ENCODE data around the gene PLCXD1.
"Not testable (repeated sequence)": the region's sequence is repeated elsewhere in the genome, so short reads cannot be mapped to it uniquely, and the experiment has no call there.

The PLCXD1 gene

DNA sequence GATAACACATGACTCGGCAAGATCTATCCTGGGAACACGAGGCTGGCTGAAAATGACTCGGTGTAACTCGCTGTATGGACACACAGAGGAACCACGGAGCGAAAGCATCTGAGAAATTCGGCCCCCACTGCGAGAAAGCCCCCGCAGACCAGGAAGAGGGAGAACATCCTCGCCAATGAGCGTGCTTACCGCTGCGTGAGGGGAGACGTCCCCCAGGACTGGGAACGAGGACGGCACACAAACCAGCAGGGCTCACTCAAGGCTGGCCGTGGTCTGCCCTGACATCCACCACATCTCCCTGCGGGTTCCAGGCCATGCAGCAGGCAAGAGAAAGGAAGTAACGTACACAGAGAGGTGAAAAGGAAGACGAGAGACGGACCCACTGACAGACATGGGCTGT, 55.0 kb downstream of the PLCXD1 start:
- no peak for DNase-seq

GRCh38 chrX:337331-337831, 56.2 kb downstream of the PLCXD1 start:
- no peak for DNase-seq

- no peak for DNase-seq
Observed at GRCh38 chrX:338281-338835, 57.2 kb downstream of the PLCXD1 start.

DNA sequence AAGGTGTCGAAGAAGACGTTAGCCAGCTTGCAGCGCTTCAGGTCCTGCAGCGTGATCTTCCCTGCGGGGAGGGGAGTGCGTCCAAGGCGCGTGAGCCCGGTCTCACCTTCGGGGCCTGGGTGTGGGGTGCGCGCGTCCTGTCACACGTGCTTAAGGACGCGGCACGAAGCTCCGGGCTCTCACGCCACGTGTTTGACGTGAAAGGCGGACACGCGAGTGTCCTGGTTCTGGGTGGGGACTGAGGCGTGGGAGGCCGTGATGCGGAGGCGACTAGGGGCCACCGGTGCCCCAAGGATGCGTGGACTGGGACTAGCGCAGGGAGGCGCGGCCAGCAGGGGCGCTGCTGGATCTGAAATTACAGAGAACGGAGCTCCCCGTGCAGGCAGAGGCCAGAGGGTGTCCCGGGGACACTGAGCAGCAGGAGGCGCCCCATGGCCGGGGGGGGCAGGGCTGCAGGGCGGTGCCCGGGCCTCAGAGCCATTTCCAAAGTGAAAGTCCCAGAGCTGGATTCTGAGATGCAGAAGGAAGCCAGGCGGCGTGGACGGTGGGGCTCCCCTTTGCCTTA, 57.7 kb downstream of the PLCXD1 start:
- no peak for DNase-seq

- no peak for DNase-seq
Observed at GRCh38 chrX:340121-340520, 58.9 kb downstream of the PLCXD1 start.

GRCh38 chrX:340641-341423, 59.7 kb downstream of the PLCXD1 start:
- DNase-seq: no peak

- no peak for DNase-seq
Observed at GRCh38 chrX:341541-342101, 60.4 kb downstream of the PLCXD1 start.

DNA sequence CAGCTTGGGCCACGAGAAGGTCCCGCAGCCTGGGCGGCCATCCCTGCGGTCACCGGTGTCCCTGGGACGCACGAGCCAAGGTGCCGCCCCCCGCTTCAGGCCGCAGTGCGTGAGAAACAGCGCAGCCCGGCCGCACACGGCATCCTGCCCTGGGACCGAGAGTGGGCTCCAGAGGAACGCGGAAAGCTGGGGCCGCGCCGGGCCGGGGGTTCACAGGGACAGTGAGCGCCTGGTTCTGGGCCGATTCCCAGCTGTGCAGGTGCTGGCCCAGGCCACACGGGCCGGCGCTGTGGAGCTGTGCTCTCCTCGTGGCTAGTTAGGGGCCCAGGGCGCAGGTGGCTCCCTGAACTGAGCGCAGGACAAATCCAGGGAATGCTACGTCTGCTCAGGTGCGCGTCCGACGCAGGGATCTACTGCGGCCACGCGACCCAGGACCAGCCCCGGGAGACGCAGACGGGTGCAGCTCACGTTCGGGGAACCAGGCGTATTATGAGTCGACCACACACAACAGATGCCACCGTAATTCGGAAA, 63.3 kb downstream of the PLCXD1 start:
- DNase-seq: no peak

DNA sequence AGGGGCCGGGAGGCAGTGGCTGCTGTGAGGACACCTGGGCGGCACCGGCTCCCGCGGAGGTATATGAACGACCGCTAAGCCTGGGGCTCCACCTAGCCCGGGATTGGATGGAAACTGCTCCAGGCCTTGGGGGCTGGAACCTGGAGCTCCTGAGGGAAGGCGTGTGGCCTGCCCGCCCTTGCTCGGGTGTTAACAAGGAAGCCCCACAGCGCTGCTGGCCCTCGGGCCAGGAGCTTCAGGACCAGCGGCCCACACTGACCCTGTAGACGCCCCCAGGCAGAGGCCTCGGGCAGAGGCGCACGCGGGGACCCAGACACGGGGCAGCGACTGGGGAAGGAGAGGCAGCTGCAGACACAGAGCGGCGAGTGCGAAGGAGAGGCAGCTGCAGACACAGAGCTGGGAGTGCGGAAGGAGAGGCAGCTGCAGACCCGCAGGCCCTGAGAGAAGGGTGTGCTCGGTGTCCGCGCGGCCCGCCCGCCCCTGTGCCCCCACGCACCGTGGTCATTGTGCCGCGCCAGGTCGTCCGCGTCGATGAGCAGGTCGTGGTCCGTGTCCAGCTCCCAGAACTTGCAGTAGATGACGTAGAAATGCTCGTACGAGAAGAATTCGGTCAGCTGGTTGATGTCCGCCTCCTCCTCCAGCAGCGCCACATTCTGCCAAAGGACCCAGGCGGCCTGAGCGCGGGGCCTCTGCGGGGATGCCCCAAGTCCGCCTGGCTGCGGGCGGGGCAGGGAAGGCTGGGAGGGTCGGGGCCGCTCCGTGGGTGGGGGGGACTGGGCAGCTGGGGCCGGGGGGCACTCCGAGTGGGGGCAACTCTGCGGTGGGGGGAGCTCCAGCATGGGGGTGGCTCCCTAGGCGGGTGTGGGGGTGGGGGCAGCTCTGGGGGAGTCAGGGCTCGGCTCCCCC, 64.1 kb downstream of the PLCXD1 start:
- no peak for DNase-seq

DNA sequence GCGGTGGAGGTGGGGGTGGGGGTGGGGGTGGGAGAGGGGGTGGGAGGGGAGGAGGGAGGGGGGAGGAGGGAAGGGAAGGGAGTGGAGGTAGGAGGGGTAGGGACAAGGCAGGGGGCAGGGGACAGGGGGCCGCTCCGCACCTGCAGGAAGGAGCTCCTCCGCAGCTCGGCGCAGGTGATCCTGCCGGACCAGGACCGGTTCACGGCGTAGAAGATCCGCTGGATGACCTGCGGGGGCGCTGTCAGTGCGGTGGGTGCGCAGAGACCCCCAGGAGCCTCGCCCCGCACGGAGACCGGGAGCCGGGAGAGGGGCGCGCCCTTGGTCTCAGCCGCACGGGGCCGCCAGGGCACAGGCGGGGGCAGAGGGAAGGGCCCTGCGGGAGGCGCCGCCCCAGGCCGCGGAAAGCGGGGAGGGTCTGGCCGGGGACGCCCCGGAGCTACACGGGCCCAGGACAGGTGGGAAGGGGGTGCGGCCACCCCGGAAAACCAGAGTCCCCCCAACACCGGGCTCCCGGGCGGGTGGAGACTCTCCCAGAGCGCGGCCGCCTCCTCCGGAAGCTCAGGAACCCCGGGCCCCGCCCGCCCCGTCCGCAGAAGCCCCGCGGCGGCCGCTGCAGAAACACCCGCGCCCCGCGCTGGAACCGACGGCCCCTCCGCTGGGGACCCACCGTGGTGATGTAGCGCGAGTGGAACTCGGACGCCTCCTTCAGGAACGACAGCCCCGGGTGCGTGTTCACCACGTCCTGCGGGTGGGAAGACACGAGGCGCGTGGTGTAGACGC, 65.0 kb downstream of the PLCXD1 start:
- no peak for DNase-seq

DNA sequence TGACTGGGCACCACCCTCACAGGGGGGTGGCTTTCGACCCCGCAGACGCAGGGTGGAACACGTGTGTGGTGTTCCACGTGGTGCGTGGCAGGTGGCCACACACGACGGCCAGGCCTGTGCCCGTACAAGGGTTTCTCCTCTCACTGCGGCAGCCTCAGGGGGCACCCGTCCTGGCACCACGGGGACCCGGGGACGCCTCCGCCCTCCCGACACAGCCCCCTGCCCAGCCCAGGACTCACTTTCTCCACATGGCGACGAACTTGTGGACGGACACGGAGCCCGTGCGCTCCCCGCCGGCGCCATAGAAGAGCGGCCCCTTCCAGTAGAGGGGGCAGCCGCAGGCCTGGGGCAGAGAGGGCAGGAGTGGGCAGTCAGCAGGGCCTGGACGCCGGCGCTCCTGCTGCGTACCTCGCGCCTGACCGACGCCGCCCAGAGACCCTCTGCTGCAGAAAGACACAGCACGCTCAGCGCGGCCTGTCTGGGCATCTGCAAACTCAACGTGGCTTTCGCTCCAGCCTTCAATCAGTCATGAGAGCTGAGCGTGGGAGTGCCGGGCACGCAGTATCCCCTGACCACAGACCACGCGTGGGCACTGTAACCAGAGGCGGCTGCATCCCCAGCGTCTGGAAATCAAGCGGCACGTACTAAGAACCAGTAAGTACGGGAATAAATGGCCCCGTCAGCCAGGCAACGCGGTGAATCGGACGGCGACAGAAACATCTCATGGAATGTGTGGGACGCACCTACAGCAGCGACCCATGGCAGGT, 66.4 kb downstream of the PLCXD1 start:
- no peak for DNase-seq

DNA sequence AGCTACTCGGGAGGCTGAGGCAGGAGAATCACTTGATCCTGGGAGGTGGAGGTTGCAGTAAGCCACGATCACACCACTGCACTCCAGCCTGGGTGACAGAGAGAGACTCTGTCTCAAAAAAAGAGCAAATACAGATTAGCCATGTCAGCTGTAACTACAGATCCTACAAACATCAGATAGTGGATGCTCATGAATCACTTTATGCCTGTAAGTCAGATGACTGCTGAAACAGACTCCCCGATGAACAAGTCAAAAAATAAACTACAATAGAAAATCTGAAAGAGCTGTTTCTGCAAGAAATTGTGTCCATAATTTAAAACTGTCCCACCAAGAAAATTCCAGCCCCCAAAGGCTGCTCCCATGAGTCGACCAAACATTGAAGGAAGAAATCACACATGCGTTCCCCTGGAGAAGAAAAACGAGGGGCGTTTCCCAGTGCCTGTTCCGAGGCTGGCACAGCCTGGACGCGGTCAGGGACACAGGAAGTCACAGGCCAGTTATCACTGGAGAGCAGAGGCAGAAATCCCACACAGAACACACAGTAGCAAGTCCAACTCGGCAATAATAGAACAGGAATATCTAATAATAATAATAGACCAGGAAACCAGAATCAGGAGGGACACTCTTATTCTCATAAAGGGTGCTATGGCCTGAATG, 67.4 kb downstream of the PLCXD1 start:
- no peak for DNase-seq

GRCh38 chrX:349196-349595, 68.0 kb downstream of the PLCXD1 start:
- no peak for DNase-seq

DNA sequence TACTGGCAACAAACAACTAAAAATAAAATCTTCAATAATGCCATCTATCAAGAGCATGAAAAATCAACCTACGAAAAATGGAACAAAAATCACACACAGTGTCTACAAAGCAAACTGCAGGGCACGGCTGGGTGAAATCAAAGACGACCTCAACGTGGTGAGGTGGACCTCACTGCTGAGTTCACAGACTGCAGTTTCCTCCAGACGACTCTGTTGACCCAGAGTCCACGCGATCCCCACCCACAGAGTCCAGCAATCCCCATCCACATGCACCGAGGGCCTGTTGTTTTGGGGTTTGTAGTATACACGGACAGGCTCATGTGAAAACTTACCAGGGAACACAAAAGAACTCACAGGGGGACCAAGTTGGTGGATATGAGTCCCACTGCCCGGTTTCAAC, 68.5 kb downstream of the PLCXD1 start:
- no peak for DNase-seq

DNA sequence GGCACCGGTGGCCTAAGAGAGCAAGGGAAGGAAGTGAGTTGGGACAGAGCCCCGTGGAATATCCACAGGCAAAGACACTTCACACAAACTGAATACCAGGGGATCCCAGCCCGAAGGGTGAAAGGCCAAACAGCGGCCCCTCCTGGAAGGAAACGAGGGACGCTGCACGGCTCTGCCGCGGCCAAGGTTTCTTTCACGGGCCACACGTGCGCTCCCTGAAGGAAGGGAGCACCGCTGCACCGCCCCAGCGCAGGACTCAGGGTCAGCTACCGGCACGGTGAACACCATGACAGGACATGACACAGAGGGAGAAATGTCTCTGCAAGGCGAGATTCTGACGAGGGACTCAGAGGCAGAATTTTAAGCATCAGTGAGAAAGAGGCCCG, 69.0 kb downstream of the PLCXD1 start:
- DNase-seq: no peak

DNA sequence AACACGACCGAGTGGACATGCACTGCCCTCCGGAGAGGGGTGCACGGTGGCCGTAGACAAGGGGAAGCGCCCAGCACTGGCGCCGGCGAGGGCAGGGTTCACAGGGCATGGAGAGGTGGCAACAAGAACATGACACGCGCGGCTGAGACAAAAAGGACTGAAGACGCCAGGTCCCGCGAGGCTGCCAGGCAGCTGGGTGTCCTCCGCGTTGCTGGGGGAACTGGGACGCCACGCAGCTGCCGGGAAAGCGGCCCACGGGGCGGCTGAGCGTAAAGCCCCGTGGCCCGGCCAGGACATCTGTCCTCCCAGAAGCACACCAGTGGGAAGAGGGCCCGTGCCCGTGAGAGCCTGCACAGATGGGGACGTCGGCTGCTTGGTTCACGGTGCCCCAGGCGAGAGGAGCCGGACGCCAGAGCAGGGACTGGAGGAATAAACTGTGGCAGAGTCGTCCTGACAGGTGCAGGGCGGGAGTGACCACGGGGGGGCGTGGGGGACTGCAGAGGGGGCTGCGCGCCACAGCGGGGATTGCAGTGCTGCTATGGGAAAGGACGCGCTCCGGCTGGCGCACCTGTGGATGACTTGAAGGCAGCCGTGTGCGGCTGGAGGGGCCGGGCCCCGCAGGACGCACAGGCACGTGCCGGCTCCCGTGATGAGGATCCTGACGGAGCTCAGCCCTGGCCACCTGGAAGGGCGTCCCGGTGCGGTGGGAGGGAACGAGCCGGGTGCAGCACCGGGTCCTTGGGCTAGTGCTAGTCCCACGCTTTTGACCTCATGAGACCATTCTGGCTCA, 69.5 kb downstream of the PLCXD1 start:
- no peak for DNase-seq

DNA sequence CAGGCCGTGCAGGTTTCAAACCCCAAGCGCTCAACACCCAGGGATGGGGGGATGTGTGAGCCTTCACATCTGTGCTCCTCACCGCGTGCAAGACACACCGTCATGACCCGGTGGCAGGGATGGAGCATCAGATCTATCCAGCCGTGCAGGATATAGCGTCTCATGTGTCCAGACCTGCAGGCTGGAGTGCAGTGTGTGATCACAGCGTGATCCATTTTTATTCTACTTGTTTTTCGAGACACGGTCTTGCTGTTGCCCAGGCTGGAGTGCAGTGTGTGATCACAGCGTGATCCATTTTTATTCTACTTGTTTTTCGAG, 70.1 kb downstream of the PLCXD1 start:
- not testable (repeated sequence) for DNase-seq

DNA sequence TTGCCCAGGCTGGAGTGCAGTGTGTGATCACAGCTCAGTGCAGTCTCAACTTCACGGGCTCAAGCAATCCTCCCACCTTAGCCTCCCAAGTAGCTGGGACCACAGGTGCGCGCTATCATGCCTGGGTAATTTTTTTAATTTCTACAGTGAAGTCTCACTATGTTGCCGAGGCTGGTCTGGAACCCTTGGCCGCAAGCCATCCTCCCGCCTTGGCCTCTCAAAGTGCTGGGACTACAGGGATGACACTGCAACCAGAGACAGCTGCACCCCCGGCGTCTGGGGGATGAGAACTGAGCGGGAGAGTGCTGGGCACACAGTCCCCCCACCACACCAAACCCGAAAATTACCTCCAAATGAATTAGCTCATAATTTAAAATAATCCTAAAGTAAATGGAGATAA, 70.6 kb downstream of the PLCXD1 start:
- no peak for DNase-seq

- no peak for DNase-seq
Observed at GRCh38 chrX:352181-352580, 71.0 kb downstream of the PLCXD1 start.
